WTC11 (cell line): ENCODE data around the gene DCAF5. TPM values are rescaled to one million over a fixed set of nuclear protein-coding genes. Genes with fewer than 3 reads are reported as not detected.
A peak's percentile ranks its signal among the peaks of the same experiment; 100 is the strongest.

Source experiments
- ATAC-seq: fragments of 200-7000 bp; cut with Tn5 transposase; 2 replicates; pipeline ENCODE4 v1.10.0; 2021; ENCODE audit warnings: mild to moderate bottlenecking, moderate library complexity
- CTCF ChIA-PET: fragments of 300-600 bp; sonication (Branson Sonifier 250); formaldehyde crosslinking; loops from one replicate; lab custom pipeline; 2021; ENCODE audit warnings: antibody characterized with exemption; lab: Charles Lee
- POLR2A ChIA-PET: fragments of 350-600 bp; sonication (Branson Sonifier 250); formaldehyde crosslinking; loops from one replicate; lab custom pipeline; 2021; ENCODE audit warnings: antibody characterized with exemption; lab: Charles Lee
- DNase-seq: peaks from one replicate; pipeline ENCODE4 v3.0.0; 2021; ENCODE audit warnings: low spot score
- H3K27ac Mint-ChIP-seq: 2 replicates; pipeline ENCODE4 v1.8.0; 2021; ENCODE audit warnings: mixed read lengths
- H3K27me3 Mint-ChIP-seq: 2 replicates; pipeline ENCODE4 v1.8.0; 2021; ENCODE audit warnings: low read depth, mild to moderate bottlenecking, moderate library complexity, mixed read lengths
- H3K36me3 Mint-ChIP-seq: 2 replicates; pipeline ENCODE4 v1.8.0; 2021; ENCODE audit warnings: mixed read lengths
- H3K4me1 Mint-ChIP-seq: 2 replicates; pipeline ENCODE4 v1.8.0; 2022; ENCODE audit warnings: mixed read lengths
- H3K4me3 Mint-ChIP-seq: 2 replicates; pipeline ENCODE4 v1.8.0; 2021; ENCODE audit warnings: mild to moderate bottlenecking, moderate library complexity, mixed read lengths
- H3K9me3 Mint-ChIP-seq: 2 replicates; pipeline ENCODE4 v1.8.0; 2021; ENCODE audit warnings: mixed read lengths
- AR ChIP-seq: fragments of 250-450 bp; sonication (Bioruptor Pico); IDR thresholded peaks from 2 replicates; pipeline ENCODE4 v1.9.0; 2021; ENCODE audit warnings: mild to moderate bottlenecking
- FOXK1 ChIP-seq: sonication (generic); formaldehyde crosslinking; IDR thresholded peaks from 2 replicates; pipeline ENCODE4 v1.8.0; 2022; ENCODE audit warnings: mild to moderate bottlenecking, moderate library complexity, missing genetic modification reagents
- FOXP1 ChIP-seq: sonication (generic); formaldehyde crosslinking; IDR thresholded peaks from 2 replicates; pipeline ENCODE4 v1.8.0; 2022; ENCODE audit warnings: missing genetic modification reagents, mild to moderate bottlenecking, moderate library complexity, borderline replicate concordance
- GABPB1 ChIP-seq: sonication (generic); formaldehyde crosslinking; IDR thresholded peaks from 2 replicates; pipeline ENCODE4 v1.8.1; 2023; ENCODE audit warnings: mild to moderate bottlenecking, missing genetic modification reagents
- HMGXB4 ChIP-seq: sonication (generic); formaldehyde crosslinking; IDR thresholded peaks from 2 replicates; pipeline ENCODE4 v1.8.1; 2023; ENCODE audit warnings: mild to moderate bottlenecking, moderate library complexity, missing genetic modification reagents
- JUN ChIP-seq: sonication (generic); formaldehyde crosslinking; IDR thresholded peaks from 2 replicates; pipeline ENCODE4 v1.8.0; 2023; ENCODE audit warnings: mild to moderate bottlenecking, missing genetic modification reagents
- MYBL2 ChIP-seq: sonication (generic); formaldehyde crosslinking; IDR thresholded peaks from 2 replicates; pipeline ENCODE4 v1.8.1; 2023; ENCODE audit warnings: mild to moderate bottlenecking, moderate library complexity, missing genetic modification reagents
- NFE2L1 ChIP-seq: sonication (generic); formaldehyde crosslinking; IDR thresholded peaks from 2 replicates; pipeline ENCODE4 v1.8.1; 2023; ENCODE audit warnings: missing genetic modification reagents
- SP1 ChIP-seq: sonication (generic); formaldehyde crosslinking; conservative IDR thresholded peaks from 2 replicates; pipeline ENCODE4 v1.8.1; 2022; ENCODE audit warnings: missing genetic modification reagents
- TP53 ChIP-seq: sonication (generic); formaldehyde crosslinking; IDR thresholded peaks from 2 replicates; pipeline ENCODE4 v1.8.1; 2023; ENCODE audit warnings: mild to moderate bottlenecking, missing genetic modification reagents
- ZNF219 ChIP-seq: sonication (generic); formaldehyde crosslinking; IDR thresholded peaks from 2 replicates; pipeline ENCODE4 v1.8.0; 2023; ENCODE audit warnings: missing genetic modification reagents, mild to moderate bottlenecking, borderline replicate concordance
- ZNF423 ChIP-seq: fragments of 250-450 bp; sonication (Bioruptor Pico); IDR thresholded peaks from 2 replicates; pipeline ENCODE4 v2.1.2; 2022; ENCODE audit warnings: mild to moderate bottlenecking, moderate library complexity
- ZNF532 ChIP-seq: fragments of 250-450 bp; sonication (Bioruptor Pico); IDR thresholded peaks from 2 replicates; pipeline ENCODE4 v1.9.0; 2021; ENCODE audit warnings: mild to moderate bottlenecking, borderline replicate concordance
- total RNA-seq: library from RNA; stranded (reverse); gene quantifications from 3 replicates; pipeline ENCODE4 v1.2.3, GENCODE V29; 2021
- TF ChIP-seq, protein P1 (sequence below): sonication (generic); formaldehyde crosslinking; IDR thresholded peaks from 2 replicates; pipeline ENCODE4 v1.8.1; 2023; ENCODE audit warnings: mild to moderate bottlenecking, missing genetic modification reagents
- TF ChIP-seq, protein P2 (sequence below): sonication (generic); formaldehyde crosslinking; IDR thresholded peaks from 2 replicates; pipeline ENCODE4 v1.8.0; 2023; ENCODE audit warnings: missing genetic modification reagents, mild to moderate bottlenecking, borderline replicate concordance
- TF ChIP-seq, protein P3 (sequence below): sonication (generic); formaldehyde crosslinking; IDR thresholded peaks from 2 replicates; pipeline ENCODE4 v1.8.1; 2022; ENCODE audit warnings: low read depth, mild to moderate bottlenecking, moderate library complexity, missing genetic modification reagents, borderline replicate concordance
- TF ChIP-seq, protein P4 (sequence below): sonication (generic); formaldehyde crosslinking; IDR thresholded peaks from 2 replicates; pipeline ENCODE4 v1.8.1; 2022; ENCODE audit warnings: mild to moderate bottlenecking, missing genetic modification reagents, moderate library complexity, borderline replicate concordance

Gene DCAF5
- total RNA-seq, 1 experiment from 2014 or later: 30.3 TPM

GRCh38 chr14:69151458-69152180 is 1.3 kb downstream of the DCAF5 start:
- peak overlapping the region; percentile 84 for H3K4me3 Mint-ChIP-seq
- no peaks in the 10 kb centered on the region for H3K9me3 Mint-ChIP-seq
- H3K27me3 Mint-ChIP-seq: peaks cover 14% of the 10 kb centered on the region
- DNase-seq: peak; percentile 93
- ATAC-seq: peak; percentile 77
- H3K27ac Mint-ChIP-seq: peak overlapping the region; percentile 96
- POLR2A ChIA-PET: interaction anchor here (0.6 to 0.7 kb wide), 3 partner anchors 12 to 87 kb away, joined by 3 to 6 read pairs (median 3); partner anchors contain the start of gene EXD2
- peaks cover 4% of the 10 kb centered on the region; the same call in 1 of the 2 replicates for H3K36me3 Mint-ChIP-seq
- H3K4me1 Mint-ChIP-seq: peaks cover 28% of the 10 kb centered on the region
- CTCF ChIA-PET: interaction anchor here (0.6 to 4.7 kb wide), 29 partner anchors 8 to 728 kb away, joined by 3 to 71 read pairs (median 4); partner anchors contain the start of gene EXD2
- 0 out of 2 replicates have a peak, but pooled peaks have one; percentile 24 for TF ChIP-seq NFE2L1 (CRISPR knock-in tag)
- TF ChIP-seq, protein P1, sequence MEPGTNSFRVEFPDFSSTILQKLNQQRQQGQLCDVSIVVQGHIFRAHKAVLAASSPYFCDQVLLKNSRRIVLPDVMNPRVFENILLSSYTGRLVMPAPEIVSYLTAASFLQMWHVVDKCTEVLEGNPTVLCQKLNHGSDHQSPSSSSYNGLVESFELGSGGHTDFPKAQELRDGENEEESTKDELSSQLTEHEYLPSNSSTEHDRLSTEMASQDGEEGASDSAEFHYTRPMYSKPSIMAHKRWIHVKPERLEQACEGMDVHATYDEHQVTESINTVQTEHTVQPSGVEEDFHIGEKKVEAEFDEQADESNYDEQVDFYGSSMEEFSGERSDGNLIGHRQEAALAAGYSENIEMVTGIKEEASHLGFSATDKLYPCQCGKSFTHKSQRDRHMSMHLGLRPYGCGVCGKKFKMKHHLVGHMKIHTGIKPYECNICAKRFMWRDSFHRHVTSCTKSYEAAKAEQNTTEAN (CRISPR knock-in tag): 0 out of 2 replicates have a peak, but pooled peaks have one; percentile 60
- TF ChIP-seq FOXK1 (CRISPR knock-in tag): 0 out of 2 replicates have a peak, but pooled peaks have one; percentile 21
- peak; percentile 63; the same call in 1 of the 2 replicates for TF ChIP-seq FOXP1 (CRISPR knock-in tag)
- no peak for TF ChIP-seq AR (CRISPR knock-in tag)
- TF ChIP-seq HMGXB4 (CRISPR knock-in tag): peak; percentile 98; the same call in 1 of the 2 replicates
- TF ChIP-seq, protein P2, sequence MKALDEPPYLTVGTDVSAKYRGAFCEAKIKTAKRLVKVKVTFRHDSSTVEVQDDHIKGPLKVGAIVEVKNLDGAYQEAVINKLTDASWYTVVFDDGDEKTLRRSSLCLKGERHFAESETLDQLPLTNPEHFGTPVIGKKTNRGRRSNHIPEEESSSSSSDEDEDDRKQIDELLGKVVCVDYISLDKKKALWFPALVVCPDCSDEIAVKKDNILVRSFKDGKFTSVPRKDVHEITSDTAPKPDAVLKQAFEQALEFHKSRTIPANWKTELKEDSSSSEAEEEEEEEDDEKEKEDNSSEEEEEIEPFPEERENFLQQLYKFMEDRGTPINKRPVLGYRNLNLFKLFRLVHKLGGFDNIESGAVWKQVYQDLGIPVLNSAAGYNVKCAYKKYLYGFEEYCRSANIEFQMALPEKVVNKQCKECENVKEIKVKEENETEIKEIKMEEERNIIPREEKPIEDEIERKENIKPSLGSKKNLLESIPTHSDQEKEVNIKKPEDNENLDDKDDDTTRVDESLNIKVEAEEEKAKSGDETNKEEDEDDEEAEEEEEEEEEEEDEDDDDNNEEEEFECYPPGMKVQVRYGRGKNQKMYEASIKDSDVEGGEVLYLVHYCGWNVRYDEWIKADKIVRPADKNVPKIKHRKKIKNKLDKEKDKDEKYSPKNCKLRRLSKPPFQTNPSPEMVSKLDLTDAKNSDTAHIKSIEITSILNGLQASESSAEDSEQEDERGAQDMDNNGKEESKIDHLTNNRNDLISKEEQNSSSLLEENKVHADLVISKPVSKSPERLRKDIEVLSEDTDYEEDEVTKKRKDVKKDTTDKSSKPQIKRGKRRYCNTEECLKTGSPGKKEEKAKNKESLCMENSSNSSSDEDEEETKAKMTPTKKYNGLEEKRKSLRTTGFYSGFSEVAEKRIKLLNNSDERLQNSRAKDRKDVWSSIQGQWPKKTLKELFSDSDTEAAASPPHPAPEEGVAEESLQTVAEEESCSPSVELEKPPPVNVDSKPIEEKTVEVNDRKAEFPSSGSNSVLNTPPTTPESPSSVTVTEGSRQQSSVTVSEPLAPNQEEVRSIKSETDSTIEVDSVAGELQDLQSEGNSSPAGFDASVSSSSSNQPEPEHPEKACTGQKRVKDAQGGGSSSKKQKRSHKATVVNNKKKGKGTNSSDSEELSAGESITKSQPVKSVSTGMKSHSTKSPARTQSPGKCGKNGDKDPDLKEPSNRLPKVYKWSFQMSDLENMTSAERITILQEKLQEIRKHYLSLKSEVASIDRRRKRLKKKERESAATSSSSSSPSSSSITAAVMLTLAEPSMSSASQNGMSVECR (CRISPR knock-in tag): peak; percentile 71; the same call in 1 of the 2 replicates
- TF ChIP-seq SP1: peak; percentile 81
- no peak for TF ChIP-seq TP53 (CRISPR knock-in tag)
- peak; percentile 68 for TF ChIP-seq MYBL2 (CRISPR knock-in tag)
- TF ChIP-seq GABPB1 (CRISPR knock-in tag): 0 out of 2 replicates have a peak, but pooled peaks have one; percentile 25
- TF ChIP-seq, protein P3, sequence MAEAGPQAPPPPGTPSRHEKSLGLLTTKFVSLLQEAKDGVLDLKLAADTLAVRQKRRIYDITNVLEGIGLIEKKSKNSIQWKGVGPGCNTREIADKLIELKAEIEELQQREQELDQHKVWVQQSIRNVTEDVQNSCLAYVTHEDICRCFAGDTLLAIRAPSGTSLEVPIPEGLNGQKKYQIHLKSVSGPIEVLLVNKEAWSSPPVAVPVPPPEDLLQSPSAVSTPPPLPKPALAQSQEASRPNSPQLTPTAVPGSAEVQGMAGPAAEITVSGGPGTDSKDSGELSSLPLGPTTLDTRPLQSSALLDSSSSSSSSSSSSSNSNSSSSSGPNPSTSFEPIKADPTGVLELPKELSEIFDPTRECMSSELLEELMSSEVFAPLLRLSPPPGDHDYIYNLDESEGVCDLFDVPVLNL (CRISPR knock-in tag): peak; percentile 22; the same call in 1 of the 2 replicates
- TF ChIP-seq, protein P4, sequence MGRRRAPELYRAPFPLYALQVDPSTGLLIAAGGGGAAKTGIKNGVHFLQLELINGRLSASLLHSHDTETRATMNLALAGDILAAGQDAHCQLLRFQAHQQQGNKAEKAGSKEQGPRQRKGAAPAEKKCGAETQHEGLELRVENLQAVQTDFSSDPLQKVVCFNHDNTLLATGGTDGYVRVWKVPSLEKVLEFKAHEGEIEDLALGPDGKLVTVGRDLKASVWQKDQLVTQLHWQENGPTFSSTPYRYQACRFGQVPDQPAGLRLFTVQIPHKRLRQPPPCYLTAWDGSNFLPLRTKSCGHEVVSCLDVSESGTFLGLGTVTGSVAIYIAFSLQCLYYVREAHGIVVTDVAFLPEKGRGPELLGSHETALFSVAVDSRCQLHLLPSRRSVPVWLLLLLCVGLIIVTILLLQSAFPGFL (CRISPR knock-in tag): no peak
- 0 out of 2 replicates have a peak, but pooled peaks have one; percentile 23 for TF ChIP-seq ZNF423 (CRISPR knock-in tag)
- 0 out of 2 replicates have a peak, but pooled peaks have one; percentile 15 for TF ChIP-seq ZNF219 (CRISPR knock-in tag)
- no peak for TF ChIP-seq JUN (CRISPR knock-in tag)
- no peak for TF ChIP-seq ZNF532
